MM.1S (cell line): ENCODE measurements around the gene PLCG1.
A peak's percentile ranks its signal among the peaks of the same experiment; 100 is the strongest.

Experiments
- DNase-seq: peaks from one replicate; pipeline ENCODE4 v3.0.0-alpha.2; 2015
- H2AFZ ChIP-seq: fragments of 300-600 bp; sonication (generic); 2 replicates; pipeline ENCODE4 v1.6.0; 2016; ENCODE audit warnings: antibody characterized with exemption, low read length
- H3F3A ChIP-seq: fragments of 300-600 bp; sonication (generic); 2 replicates; pipeline ENCODE4 v1.6.1; 2016; ENCODE audit warnings: mild to moderate bottlenecking, antibody characterized with exemption, low read length, moderate library complexity, mixed read lengths; ENCODE audit not compliant: insufficient read depth
- H3K27ac ChIP-seq: fragments of 300-600 bp; sonication (generic); 2 replicates; pipeline ENCODE4 v1.5.1; 2016; ENCODE audit warnings: mild to moderate bottlenecking, low read length
- H3K27me3 ChIP-seq: fragments of 300-600 bp; sonication (generic); replicated peaks from 2 replicates; pipeline ENCODE4 v1.6.0; 2016; ENCODE audit warnings: low read length; ENCODE audit not compliant: insufficient read depth
- H3K36me3 ChIP-seq: fragments of 300-600 bp; sonication (generic); replicated peaks from 2 replicates; pipeline ENCODE4 v1.6.1; 2016; ENCODE audit warnings: mild to moderate bottlenecking, low read length, mixed read lengths; ENCODE audit not compliant: insufficient read depth
- H3K4me1 ChIP-seq: fragments of 300-600 bp; sonication (generic); 2 replicates; pipeline ENCODE4 v1.6.1; 2016; ENCODE audit warnings: low read length, mixed read lengths
- H3K4me2 ChIP-seq: fragments of 300-600 bp; sonication (generic); 2 replicates; pipeline ENCODE4 v1.6.0; 2016; ENCODE audit warnings: low read depth, low read length
- H3K4me3 ChIP-seq: fragments of 300-600 bp; sonication (generic); 2 replicates; pipeline ENCODE4 v1.5.1; 2016; ENCODE audit warnings: low read length, mixed read lengths
- H3K79me2 ChIP-seq: fragments of 300-600 bp; sonication (generic); 2 replicates; pipeline ENCODE4 v1.6.1; 2016; ENCODE audit warnings: mixed run types, low read length, mixed read lengths
- H3K9ac ChIP-seq: fragments of 300-600 bp; sonication (generic); 2 replicates; pipeline ENCODE4 v1.6.1; 2016; ENCODE audit warnings: low read length, mixed read lengths
- H3K9me2 ChIP-seq: fragments of 300-600 bp; sonication (generic); replicated peaks from 2 replicates; pipeline ENCODE4 v1.6.1; 2016; ENCODE audit warnings: mild to moderate bottlenecking, low read length, mixed read lengths; ENCODE audit not compliant: insufficient read depth
- H3K9me3 ChIP-seq: fragments of 300-600 bp; sonication (generic); replicated peaks from 2 replicates; pipeline ENCODE4 v1.6.1; 2016; ENCODE audit warnings: mild to moderate bottlenecking, low read length, mixed read lengths; ENCODE audit not compliant: insufficient read depth
- H4K20me1 ChIP-seq: fragments of 300-600 bp; sonication (generic); 2 replicates; pipeline ENCODE4 v1.6.1; 2016; ENCODE audit warnings: mild to moderate bottlenecking, low read length, moderate library complexity, mixed read lengths; ENCODE audit not compliant: insufficient read depth
- EZH2 ChIP-seq: fragments of 300-600 bp; sonication (generic); optimal IDR thresholded peaks from 2 replicates; pipeline ENCODE3; 2017; ENCODE audit warnings: low read depth, mild to moderate bottlenecking, antibody characterized with exemption, low read length, mixed read lengths
- EZH2phosphoT487 ChIP-seq: fragments of 300-600 bp; sonication (generic); IDR thresholded peaks from 2 replicates; pipeline ENCODE4 v1.6.1; 2018; ENCODE audit warnings: antibody characterized with exemption, low read length
- TF ChIP-seq, protein P1 (sequence below): fragments of 300-600 bp; sonication (generic); IDR thresholded peaks from 2 replicates; pipeline ENCODE4 v1.5.1; 2016; ENCODE audit warnings: antibody characterized with exemption, low read length, mixed read lengths

PLCG1 gene

DNA sequence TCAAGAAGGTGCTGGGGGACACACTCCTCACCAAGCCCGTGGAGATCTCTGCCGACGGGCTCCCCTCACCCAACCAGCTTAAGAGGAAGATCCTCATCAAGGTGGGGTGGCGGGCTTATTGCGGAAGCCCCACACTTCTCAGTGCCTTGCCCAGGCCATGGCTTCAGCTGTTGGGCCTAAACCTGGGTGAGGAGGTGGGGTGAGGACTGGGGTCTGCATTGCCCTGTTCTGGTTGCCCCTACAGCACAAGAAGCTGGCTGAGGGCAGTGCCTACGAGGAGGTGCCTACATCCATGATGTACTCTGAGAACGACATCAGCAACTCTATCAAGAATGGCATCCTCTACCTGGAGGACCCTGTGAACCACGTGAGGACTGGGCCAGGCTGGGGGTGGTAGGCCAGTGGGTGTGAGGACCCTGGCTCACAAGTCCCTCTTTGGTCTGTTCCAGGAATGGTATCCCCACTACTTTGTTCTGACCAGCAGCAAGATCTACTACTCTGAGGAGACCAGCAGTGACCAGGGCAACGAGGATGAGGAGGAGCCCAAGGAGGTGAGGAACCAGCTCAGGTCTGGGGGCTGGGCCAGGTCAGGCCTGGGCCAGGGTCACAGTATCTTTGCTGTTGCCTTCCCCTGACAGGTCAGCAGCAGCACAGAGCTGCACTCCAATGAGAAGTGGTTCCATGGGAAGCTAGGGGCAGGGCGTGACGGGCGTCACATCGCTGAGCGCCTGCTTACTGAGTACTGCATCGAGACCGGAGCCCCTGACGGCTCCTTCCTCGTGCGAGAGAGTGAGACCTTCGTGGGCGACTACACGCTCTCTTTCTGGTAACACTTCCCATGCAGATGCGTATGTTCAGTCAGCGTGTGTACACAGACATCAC lies 27.9 kb downstream of the PLCG1 start:
- H3K4me3 ChIP-seq, result no peak overlapping the region
- no peaks in the 10 kb centered on the region for H3K9me2 ChIP-seq
- DNase-seq, result no peak
- H3K36me3 ChIP-seq, result 0 out of 2 replicates have a peak, but pooled peaks cover 3% of the 10 kb centered on the region
- H3K27ac ChIP-seq, result no peak overlapping the region
- peaks cover 5% of the 10 kb centered on the region; the same call in 1 of the 2 replicates for H3F3A ChIP-seq
- H3K4me1 ChIP-seq, result peaks cover 23% of the 10 kb centered on the region
- no peaks in the 10 kb centered on the region for H3K27me3 ChIP-seq
- peaks cover 10% of the 10 kb centered on the region; the same call in 1 of the 2 replicates for H4K20me1 ChIP-seq
- no peaks in the 10 kb centered on the region for H3K9me3 ChIP-seq
- H3K4me2 ChIP-seq, result no peak overlapping the region
- TF ChIP-seq EZH2phosphoT487, result no peak
- TF ChIP-seq, protein P1, sequence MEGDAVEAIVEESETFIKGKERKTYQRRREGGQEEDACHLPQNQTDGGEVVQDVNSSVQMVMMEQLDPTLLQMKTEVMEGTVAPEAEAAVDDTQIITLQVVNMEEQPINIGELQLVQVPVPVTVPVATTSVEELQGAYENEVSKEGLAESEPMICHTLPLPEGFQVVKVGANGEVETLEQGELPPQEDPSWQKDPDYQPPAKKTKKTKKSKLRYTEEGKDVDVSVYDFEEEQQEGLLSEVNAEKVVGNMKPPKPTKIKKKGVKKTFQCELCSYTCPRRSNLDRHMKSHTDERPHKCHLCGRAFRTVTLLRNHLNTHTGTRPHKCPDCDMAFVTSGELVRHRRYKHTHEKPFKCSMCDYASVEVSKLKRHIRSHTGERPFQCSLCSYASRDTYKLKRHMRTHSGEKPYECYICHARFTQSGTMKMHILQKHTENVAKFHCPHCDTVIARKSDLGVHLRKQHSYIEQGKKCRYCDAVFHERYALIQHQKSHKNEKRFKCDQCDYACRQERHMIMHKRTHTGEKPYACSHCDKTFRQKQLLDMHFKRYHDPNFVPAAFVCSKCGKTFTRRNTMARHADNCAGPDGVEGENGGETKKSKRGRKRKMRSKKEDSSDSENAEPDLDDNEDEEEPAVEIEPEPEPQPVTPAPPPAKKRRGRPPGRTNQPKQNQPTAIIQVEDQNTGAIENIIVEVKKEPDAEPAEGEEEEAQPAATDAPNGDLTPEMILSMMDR, result no peak
- peaks cover 2% of the 10 kb centered on the region for H3K79me2 ChIP-seq
- no peak overlapping the region for H3K9ac ChIP-seq
- H2AFZ ChIP-seq, result no peak overlapping the region

DNA sequence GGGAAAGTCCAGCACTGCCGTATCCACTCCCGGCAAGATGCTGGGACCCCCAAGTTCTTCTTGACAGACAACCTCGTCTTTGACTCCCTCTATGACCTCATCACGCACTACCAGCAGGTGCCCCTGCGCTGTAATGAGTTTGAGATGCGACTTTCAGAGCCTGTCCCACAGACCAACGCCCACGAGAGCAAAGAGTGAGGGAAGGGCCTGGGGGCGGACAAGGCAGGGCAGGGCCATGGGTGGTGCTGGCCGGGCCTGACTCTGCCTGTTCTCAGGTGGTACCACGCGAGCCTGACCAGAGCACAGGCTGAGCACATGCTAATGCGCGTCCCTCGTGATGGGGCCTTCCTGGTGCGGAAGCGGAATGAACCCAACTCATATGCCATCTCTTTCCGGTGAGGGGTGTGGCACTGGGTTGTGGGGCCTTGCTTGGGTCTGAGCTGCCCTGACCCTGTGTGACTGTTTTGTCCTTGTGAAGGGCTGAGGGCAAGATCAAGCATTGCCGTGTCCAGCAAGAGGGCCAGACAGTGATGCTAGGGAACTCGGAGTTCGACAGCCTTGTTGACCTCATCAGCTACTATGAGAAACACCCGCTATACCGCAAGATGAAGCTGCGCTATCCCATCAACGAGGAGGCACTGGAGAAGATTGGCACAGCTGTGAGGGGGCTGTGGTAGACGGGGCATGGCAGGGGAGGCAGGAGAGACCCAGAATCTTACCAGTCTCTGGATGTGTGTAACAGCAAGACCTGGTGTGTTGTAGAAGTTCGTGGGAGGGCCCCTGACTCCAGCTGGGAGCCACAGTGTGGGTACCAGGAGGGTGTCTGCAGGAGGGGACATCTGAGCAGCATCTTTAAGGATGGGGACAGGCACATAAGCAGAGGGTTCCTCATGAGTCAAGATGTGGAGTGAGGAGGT lies 29.1 kb downstream of the PLCG1 start:
- no peak overlapping the region for H3K4me3 ChIP-seq
- H3K36me3 ChIP-seq, result 0 out of 2 replicates have a peak, but pooled peaks cover 3% of the 10 kb centered on the region
- peaks cover 5% of the 10 kb centered on the region; the same call in 1 of the 2 replicates for H3F3A ChIP-seq
- H3K4me1 ChIP-seq, result peaks cover 23% of the 10 kb centered on the region
- no peak overlapping the region for H2AFZ ChIP-seq
- no peaks in the 10 kb centered on the region for H3K9me2 ChIP-seq
- no peak overlapping the region for H3K9ac ChIP-seq
- no peaks in the 10 kb centered on the region for H3K79me2 ChIP-seq
- TF ChIP-seq, protein P1, result no peak
- TF ChIP-seq EZH2, result no peak
- TF ChIP-seq EZH2phosphoT487, result no peak
- no peak for DNase-seq
- H3K27ac ChIP-seq, result no peak overlapping the region
- H3K27me3 ChIP-seq, result no peaks in the 10 kb centered on the region
- H3K9me3 ChIP-seq, result no peaks in the 10 kb centered on the region
- H4K20me1 ChIP-seq, result peaks cover 10% of the 10 kb centered on the region; the same call in 1 of the 2 replicates
- H3K4me2 ChIP-seq, result no peak overlapping the region

DNA sequence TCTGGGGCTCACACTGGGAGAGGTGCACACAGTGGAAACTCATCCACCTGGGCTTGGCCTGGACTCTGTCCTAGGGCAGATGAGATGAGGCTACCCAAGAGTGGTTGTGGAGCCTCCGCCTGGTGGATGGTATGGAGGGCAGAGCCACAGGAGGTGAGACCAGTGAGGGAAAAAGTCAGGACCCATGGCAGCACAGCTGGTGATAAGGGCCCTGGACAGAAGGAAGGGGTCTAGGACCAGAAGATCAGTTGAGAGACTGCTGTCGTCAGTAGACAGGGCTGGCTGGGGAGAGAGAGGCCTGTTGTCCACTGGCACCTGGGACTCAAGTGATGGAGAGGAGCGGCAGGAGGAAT lies 29.8 kb downstream of the PLCG1 start:
- Histone ChIP-seq H3K4me2 (peak overlapping the region; percentile 13; the same call in 1 of the 2 replicates), H3K4me1 (peaks cover 23% of the 10 kb centered on the region), H3K36me3 (0 out of 2 replicates have a peak, but pooled peaks cover 3% of the 10 kb centered on the region), H2AFZ (no peak overlapping the region), H3K9me2 (no peaks in the 10 kb centered on the region), H3K9me3 (no peaks in the 10 kb centered on the region), H3K27me3 (no peaks in the 10 kb centered on the region), H3K79me2 (no peaks in the 10 kb centered on the region), H4K20me1 (peaks cover 10% of the 10 kb centered on the region; the same call in 1 of the 2 replicates), H3K27ac (no peak overlapping the region), H3F3A (peaks cover 5% of the 10 kb centered on the region; the same call in 1 of the 2 replicates), H3K9ac (no peak overlapping the region), H3K4me3 (no peak overlapping the region)
- no peak for TF ChIP-seq EZH2phosphoT487
- no peak for TF ChIP-seq EZH2
- TF ChIP-seq, protein P1, result no peak
- DNase-seq, result no peak
